HG03139 (cell line): ENCODE measurements around the gene ABCB11.

ENCODE experiments used
- ATAC-seq: cut with Tn5 transposase; IDR thresholded peaks from one replicate; pipeline ENCODE4 v1.9.1; 2021; ENCODE audit not compliant: unreplicated experiment

Gene ABCB11

DNA sequence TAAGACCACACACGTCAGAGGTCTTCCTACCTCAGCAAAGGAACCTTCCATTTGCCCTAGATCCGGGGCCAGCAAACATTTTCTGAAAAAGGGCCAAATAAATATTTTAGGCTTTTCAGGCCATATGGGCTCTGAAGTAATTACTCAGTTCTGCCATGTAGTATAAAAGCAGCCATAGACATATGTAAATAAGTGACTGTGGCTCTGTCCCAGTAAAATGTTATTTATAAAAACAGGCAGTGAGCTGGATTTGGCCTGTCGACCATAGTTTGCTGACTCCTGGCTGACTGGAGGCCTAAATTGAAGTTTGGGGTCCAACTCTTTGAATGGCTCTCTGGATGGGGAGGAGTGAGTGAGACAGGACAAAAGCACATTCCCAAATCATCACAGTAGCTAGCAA lies 49.5 kb downstream of the ABCB11 start:
- ATAC-seq: no peak

DNA sequence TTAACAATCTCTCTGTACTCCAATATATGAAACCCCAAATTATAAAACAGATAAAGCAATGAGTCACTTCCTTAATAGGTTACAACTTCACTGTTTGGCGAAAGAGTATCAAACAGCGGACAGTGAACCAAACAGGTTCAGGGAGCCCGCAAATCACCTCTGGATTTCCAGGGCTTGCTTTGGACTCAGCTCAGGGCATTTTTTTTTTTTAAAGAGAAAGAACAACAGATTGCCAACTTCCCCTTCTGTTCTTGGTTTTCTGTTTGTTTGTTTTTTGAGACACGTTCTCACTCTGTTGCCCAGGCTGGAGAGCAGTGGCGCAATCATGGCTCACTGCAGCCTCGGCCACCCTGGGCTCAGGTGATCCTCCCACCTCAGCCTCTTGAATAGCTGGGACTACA lies 52.7 kb downstream of the ABCB11 start:
- no peak for ATAC-seq

DNA sequence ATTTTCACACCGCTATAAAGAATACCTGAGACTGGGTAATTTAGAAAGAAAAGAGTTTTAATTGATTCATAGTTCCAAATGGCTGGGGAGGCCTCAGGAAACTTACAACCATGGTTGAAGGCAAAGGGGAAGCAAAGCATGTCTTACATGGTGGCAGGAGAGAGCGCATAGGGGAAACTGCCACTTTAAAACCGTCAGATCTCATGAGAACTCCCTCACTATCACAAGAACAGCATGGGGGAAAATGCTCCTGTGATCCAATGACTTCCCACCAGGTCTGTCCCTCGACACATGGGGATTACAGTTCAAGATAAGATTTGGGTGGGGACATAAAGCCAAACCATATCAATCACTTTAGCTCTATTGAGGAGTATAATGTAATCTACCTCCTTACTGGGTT lies 53.5 kb downstream of the ABCB11 start:
- no peak for ATAC-seq

DNA sequence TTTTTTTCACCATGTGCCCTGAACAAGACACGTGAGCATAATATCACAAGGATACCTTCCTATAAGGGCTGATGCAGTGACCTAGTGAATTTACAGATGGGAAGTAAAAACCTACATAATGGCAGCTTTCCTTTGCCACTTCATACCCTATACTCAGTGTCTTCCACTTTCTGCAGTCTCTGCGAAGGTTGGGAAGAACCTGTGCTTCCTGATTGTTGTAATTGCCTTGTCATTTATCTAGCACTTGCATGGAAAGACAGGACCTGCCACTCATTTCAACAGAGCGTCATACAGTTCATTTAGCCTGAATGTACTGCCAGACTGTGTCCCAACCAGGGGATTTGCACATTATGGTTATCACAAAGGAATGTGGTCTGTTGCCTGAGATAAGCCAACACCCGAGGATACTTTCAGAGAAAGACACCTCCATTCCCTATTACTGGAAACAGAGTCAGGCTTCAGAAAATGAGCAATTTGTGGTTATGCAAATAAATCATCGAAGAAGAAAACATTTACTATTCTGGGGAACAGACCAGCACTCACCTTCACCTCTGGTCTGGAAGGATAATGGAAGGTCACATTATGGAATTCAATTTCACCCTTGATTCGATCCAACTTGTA lies 55.0 kb downstream of the ABCB11 start:
- no peak for ATAC-seq

DNA sequence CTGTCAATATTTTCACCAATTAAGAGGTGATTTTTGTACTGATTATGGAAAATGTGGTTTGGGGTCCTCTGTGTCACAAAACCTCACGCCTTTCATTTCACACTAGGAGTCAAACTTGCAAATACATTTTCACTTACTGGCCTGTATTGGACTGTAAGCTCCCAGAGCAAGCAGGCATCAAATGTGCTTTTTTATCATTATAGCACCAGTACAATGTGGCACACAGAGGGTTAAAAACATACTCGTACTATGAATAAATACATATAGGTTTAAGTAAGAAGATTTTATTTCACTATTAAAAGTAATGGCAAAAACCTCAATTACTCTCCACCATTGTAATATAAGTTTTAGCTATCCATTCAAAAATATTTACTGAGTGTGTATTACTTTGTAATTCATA lies 56.7 kb downstream of the ABCB11 start:
- no peak for ATAC-seq

DNA sequence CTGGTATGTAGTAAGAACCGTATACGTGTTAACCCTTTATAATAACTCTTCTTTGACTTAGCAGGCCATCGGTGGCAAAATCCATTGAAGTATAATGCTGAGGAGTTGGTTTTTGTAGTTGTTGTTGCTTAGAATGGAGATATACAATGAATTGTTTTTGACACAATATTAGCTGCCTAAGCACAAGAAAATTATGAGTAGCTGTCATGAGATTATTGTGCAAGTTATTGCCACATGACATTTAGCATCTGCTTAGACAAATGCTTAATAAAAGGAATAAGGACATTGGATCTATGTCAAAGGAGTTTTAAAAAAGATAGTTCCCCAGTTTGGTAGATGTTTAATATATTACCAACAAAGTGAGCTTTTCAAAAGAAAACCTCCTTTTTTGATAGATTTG lies 59.9 kb downstream of the ABCB11 start:
- no peak for ATAC-seq

DNA sequence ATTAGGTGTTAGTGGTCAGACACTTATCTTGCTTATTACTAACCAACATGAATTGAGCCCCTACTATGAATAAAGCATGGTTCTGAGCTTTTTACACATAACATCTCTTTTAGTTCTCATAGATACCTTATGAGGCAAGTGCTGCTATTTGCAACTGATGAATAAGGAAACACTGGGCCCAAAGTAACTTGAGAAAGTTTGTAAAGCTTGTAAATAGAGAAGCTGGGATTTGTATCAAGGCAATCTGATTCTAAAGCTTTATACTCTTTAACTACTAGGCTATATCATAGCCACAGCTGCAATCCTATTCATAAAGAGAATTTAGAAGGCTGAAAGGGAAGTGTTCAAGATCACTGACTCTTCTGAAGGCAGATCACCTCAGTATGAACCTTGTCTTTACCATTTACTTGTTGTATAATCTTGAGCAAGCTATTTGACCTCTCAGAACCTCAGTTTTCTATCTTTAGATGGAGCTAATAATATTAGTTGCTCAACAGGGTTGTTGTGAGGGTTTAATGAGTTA lies 60.4 kb downstream of the ABCB11 start:
- ATAC-seq: no peak

DNA sequence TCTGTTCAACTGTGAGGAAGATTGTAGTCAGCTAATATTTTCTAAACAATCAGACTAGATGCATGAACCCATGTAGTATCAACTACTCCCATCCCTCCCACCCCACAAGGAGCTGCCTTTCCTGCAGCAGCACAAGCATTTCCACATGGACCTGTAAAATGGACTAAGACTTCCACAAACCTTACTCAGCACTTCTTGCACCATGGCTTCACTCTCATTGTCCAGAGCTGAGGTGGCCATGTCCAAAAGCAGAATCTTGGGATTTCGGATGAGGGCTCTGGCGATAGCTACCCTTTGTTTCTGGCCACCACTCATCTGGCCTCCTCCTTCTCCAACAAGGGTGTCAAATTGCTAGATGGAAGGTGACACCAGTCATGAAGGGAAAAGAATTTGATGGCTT lies 61.3 kb downstream of the ABCB11 start:
- ATAC-seq: no peak

DNA sequence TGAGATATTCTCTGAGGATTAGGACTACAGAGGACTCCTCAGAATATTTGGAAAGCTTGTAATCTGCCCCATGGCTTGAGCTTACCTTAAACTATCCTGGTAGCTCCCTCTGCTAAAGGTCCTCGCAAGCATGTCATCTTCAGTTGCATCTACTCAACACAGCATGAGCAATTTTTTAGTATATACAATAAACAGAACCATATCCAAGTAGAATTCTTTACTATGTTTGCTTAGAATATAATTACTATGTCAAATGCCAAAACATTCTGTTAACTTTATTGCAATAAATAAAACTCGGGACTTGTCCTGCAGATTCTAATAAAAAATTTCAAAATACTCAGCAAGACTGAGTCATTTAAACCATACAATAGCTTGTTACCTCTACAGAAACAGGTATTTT lies 62.8 kb downstream of the ABCB11 start:
- no peak for ATAC-seq

DNA sequence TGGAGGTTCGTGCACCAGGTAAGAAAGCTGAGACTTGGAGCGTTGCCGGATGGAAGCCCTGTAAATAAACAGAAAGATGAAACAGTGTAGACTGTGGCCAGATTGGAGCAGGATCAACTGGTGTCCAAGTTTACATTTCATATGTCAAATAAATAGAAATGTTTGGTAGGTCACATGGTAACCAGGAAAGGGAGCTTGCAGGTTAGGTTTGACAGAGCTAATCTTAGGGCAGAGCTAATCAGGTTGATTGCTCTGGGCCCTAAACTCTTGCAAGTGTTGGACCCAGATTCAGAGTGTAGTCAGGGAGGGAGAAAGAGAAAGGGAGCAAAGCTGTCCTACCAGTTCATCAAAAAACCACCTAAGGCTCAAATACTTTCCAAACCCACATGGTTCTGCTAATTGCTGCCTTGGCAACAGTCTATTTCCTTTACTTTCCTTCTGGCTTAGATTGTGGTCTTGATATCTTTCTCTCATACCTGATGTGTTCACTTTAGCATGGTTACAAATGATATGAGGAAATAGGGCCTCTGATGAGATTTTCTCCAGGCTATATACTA lies 66.8 kb downstream of the ABCB11 start:
- no peak for ATAC-seq

DNA sequence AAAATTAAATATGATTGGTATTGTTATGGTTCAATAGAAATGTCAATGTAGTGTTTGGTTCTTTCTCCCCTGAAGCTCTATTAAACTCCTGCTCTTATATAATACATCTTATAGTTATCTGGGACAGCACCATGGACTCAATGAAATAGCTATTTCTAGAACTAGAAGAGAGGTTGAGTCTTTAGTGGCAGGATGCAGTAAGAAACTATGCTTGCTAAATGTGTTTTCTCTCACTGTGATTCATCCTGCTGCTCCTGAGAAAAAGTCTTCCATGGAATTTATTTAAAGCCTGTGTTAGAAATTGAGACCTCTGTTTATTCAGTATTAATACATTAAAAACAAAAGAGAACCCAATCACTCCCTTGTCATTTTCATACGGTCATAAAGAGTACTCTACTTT lies 68.5 kb downstream of the ABCB11 start:
- ATAC-seq: no peak

DNA sequence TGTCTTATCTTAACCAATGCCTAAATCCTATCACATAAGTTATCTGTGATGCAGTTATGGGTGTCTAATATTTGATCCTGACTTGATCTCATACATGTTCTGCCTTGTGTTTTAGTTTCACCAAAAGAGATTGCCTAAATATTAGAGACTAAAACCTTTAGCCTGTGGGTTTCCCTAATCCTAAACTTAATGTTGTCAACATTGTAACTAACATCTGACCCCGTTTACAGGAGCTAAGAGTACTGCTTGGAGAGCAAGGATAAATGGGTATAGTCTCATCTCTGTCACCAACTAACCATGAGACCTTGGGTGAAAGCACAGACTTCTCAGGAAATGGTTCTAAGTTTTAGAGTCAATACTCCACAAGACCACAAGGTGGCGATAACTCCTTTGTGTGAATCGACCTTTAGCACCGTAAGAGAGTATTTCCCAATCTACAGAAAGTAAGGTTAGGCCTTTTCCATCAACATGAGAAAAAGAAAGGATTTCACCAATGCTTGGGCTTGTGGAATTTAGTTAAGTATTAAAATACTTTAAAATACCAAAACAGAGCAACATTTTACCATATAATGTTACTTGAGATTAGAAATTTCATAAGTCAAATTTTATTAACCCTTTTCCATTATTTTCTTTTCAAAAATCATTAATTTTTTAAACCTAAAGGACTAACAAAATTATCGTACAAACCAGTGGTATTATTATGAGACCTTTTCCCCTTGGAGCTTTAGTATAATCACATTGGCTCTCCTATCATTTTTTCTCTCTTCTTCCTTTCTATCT lies 69.5 kb downstream of the ABCB11 start:
- peak; percentile 75 for ATAC-seq

DNA sequence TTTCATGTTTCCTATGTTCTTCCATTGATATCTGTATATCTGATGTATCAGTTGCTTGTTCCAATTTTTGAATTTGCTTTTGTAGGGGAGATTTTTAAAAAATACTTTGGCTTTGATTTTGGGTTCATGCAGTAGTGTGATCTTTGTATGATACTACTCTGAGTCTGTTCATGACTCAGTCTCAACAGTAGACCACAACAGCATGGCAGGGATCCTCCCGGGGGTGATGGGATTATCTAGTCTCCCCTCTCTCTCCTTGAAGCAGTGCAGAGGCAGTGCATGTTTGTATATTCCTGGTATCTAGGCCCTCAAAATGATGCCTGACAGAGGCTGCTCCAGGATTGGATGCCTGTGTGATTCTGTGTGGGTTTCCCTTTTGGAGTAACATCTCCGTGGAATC lies 74.7 kb downstream of the ABCB11 start:
- no peak for ATAC-seq

DNA sequence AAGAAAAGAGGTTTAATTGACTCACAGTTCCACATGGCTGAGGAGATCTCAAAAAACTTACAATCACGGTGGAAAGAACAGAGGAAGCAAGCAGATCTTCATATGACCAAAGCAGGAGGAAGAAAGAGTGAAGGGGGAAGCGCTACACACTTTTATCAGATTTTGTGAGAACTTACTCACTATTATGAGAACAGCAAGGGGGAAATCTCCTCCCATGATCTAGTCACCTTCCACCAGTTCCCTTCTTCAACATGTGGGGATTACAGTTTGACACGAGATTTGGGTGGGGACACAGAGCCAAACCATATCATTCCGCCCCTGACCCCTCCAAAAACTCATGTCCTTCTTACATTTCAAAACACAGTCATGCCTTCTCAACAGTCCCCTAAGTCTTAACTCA lies 75.8 kb downstream of the ABCB11 start:
- no peak for ATAC-seq

DNA sequence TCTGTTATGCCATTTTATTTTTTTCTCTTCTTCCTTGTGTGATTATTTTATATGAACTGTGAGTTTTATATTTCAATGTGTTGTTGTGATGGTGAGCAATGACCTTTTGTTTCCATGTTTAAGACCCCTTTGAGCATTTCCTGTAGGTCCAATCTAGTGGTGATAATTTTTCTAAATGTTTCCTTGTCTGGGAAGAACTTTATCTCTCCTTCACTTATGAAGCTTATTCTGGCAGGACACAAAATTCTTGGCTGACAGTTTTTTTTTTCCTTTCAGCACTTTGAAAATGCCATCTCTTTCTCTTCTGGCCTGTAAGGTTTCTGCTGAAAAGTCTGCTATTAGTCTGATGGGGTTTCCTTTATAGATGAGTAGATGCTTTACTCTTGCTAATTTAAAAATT lies 76.9 kb downstream of the ABCB11 start:
- ATAC-seq: no peak

DNA sequence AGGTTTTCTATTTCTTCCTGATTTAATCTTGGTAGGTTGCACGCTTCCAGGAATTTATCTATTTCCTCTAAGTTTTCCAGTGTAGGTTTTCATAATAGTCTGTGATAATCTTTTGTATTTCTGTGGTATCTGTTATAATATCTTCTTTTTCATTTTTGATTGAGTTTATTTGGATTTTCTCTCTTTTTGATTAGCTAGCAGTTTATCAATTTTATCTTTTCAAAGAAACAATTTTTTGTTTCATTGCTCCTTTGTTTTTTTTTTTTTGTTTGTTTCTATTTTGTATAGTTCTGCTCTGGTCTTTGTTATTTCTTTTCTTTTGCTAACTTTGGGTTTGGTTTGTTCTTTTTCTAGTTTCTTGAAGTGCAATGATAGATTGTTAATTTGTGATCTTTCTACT lies 78.7 kb downstream of the ABCB11 start:
- no peak for ATAC-seq

DNA sequence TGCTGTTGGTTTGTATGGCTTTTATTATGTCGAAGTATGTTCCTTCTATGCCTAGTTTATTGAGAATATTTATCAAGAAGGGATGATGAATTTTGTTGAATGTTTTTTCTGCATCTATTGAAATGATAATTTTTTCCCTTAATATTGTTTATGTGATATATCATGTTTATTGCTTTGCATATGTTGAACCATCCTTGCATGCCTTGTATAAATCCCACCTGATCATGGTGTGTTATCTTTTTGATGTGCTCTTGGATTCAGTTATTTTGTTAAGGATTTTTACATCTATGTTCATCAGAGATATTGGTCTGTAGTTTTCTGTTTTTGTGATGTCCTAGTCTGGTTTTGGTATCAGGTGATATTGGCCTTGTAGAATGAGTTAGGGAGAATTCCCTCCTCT lies 79.3 kb downstream of the ABCB11 start:
- no peak for ATAC-seq

DNA sequence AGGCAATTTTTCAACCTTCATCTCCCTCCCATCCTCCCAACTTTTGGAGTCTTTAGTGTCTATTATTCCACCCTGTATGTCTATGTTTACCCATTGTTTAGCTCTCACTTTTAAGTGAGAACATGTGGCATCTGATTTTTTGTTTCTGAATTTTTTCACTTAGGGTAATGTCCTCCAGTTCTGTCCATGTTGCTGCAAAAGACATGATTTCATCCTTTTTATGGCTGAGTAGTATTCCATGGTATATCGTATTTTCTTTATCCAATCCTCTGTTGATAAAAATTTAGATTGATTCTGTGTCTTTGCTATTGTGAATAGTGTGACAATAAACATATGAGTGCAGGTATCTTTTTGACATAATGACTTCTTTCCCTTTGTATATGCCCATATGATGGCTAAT lies 81.8 kb downstream of the ABCB11 start:
- ATAC-seq: no peak

DNA sequence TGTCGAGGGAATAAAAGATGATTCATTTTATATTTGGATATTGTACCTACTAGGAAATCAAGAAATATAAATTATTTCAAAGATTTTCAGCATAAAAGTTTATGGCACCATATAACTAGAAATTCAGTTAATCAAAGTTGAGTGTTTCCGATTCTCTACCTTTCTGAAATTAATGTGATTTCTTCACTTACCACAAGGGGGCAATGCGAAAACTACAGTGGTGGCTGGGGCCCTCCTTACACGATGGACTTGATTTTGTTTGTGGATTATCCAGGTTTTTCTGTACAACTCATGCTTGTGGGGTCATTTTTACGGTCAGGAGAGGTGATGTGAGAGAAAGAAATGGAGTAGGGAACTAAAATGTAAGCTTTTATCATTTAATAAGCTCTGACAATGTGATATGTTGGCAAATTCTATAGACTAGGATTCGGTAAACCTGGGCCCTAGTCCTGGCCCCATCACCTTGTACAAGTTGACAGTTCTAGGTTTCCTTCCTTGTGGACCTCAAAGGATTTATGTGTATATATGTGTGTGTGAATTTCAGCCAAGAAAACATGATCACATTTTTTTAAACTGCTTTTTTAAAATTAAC lies 82.4 kb downstream of the ABCB11 start:
- ATAC-seq: no peak

DNA sequence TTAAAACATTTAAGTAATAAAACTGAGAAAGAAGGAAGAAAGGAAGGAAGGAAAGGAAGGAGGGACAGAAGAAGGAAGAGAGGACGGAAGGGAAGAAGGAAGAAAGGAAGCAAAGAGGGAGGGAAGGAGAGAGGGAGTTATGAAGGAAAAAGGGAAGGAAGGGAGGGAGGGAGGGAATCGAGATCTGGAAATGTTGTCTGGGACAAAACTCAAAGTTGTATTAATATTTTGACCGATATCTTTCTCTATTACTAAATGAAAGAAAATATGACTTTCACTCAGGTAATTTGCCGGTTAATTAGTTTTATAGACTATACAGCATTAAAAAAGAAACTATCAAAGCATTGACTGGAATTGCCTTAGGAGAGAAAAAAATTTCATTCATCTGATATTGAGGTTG lies 85.6 kb downstream of the ABCB11 start:
- ATAC-seq: no peak

DNA sequence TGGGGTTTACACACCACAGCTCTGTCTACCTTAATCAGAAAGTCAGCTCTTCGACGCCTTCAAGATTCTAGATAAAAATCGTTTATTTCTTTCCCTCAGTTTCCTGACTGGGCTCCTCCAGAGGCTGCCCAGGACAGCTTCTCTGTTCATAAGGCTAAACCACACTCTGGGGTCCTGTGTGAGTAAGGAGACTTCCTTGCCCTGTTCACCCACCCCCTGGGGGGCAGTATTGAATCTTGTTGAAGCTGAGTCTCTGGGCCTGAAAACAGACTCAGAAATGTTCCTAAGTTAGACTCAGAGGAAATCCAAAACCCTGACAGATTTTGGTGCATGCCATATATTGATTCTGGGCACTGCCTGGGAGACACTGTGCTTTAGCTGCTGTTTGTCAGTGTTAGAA lies 87.1 kb downstream of the ABCB11 start:
- no peak for ATAC-seq

DNA sequence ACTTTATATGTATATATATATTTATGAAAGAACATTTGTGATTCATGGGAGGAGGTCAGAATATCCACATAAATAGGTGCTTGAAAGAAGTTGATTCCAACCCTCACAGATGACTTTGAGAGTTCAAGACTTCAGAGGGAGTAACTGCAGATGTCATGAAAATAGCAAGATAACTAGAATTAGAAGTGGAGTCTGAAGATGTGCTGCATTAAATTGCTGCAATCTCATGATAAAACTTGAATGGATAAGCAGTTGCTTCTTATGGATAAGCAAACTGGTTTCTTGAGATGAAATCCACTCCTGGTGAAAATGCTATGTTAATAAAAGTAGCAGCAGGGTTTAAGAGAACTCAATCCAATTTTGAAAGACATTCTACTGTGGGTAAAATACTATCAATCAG lies 89.8 kb downstream of the ABCB11 start:
- no peak for ATAC-seq
